ENCODE results near the gene MRPL52. TPM values are rescaled to one million over a fixed set of nuclear protein-coding genes. Genes with fewer than 3 reads are reported as not detected.

MRPL52 gene
- polyA plus RNA-seq, 3 donors, result 32.3 to 164 (median 130) TPM

DNA sequence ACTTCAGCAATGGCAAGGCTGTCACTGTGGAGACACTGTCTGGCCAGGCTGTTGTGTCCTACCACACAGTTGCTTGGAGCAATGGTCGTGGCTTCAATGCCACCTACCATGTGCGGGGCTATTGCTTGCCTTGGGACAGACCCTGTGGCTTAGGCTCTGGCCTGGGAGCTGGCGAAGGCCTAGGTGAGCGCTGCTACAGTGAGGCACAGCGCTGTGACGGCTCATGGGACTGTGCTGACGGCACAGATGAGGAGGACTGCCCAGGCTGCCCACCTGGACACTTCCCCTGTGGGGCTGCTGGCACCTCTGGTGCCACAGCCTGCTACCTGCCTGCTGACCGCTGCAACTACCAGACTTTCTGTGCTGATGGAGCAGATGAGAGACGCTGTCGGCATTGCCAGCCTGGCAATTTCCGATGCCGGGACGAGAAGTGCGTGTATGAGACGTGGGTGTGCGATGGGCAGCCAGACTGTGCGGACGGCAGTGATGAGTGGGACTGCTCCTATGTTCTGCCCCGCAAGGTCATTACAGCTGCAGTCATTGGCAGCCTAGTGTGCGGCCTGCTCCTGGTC, 46.1 kb downstream of the MRPL52 start:
- Histone ChIP-seq H3K9ac (ENCODE audit: insufficient read depth, low read length, poor library complexity, severe bottlenecking) (no peak overlapping the region), H2AFZ (ENCODE audit: insufficient read depth, low read depth, low read length, poor library complexity, severe bottlenecking) (no peak overlapping the region), H3K36me3 (replicated peaks in 1 of 2; ENCODE audit: control insufficient read depth in 1 of 2, insufficient read depth in 2 of 2, low read length in 2 of 2) (peaks cover 57 to 67% of the 10 kb centered on the region in 2 donors), H3K79me2 (ENCODE audit: insufficient read depth, low read length) (peaks cover 23% of the 10 kb centered on the region), H3K4me1 (ENCODE audit: control insufficient read depth in 1 of 2, insufficient read depth in 2 of 2, low read length in 2 of 2) (peaks cover 14 to 24% of the 10 kb centered on the region in 2 donors), H3K4me2 (replicated peaks; ENCODE audit: extremely low read depth, low read length, poor library complexity, severe bottlenecking) (no peak overlapping the region), H3K4me3 (replicated peaks in 1 of 3; ENCODE audit: low read depth in 2 of 3, low read length in 3 of 3) (no peak overlapping the region), H3K27me3 (ENCODE audit: control insufficient read depth in 2 of 2, insufficient read depth in 2 of 2, low read length in 2 of 2) (no peaks in the 10 kb centered on the region), H3K9me3 (replicated peaks in 1 of 2; ENCODE audit: control insufficient read depth in 1 of 2, insufficient read depth in 1 of 2, low read length in 2 of 2) (no peaks in the 10 kb centered on the region), H4K20me1 (ENCODE audit: insufficient read depth, low read length) (peaks cover 44% of the 10 kb centered on the region), H3K27ac (ENCODE audit: low read depth in 1 of 2, low read length in 2 of 2) (no peak overlapping the region)
- TF ChIP-seq, protein P1, sequence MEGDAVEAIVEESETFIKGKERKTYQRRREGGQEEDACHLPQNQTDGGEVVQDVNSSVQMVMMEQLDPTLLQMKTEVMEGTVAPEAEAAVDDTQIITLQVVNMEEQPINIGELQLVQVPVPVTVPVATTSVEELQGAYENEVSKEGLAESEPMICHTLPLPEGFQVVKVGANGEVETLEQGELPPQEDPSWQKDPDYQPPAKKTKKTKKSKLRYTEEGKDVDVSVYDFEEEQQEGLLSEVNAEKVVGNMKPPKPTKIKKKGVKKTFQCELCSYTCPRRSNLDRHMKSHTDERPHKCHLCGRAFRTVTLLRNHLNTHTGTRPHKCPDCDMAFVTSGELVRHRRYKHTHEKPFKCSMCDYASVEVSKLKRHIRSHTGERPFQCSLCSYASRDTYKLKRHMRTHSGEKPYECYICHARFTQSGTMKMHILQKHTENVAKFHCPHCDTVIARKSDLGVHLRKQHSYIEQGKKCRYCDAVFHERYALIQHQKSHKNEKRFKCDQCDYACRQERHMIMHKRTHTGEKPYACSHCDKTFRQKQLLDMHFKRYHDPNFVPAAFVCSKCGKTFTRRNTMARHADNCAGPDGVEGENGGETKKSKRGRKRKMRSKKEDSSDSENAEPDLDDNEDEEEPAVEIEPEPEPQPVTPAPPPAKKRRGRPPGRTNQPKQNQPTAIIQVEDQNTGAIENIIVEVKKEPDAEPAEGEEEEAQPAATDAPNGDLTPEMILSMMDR (IDR thresholded peaks at IDR 0.05), result no peak
- Mint-ChIP-seq H3K4me3 (no peak overlapping the region), H3K36me3 (peaks cover 58 to 67% of the 10 kb centered on the region in 2 donors), H3K27me3 (ENCODE audit: low read depth in 3 of 3) (peaks cover 0 to 4% (median 0%) of the 10 kb centered on the region in 3 donors), H3K27ac (no peak overlapping the region), H3K4me1 (peaks cover 31% of the 10 kb centered on the region), H3K9me3 (peaks cover 0 to 2% (median 0%) of the 10 kb centered on the region in 7 donors)
- DNase-seq, result no peak
- WGBS (ENCODE audit: insufficient coverage), result 98% methylated on average over 20 of the region's 20 CpGs
- intact Hi-C loops (cut with micrococcal nuclease), result no loop called here

DNA sequence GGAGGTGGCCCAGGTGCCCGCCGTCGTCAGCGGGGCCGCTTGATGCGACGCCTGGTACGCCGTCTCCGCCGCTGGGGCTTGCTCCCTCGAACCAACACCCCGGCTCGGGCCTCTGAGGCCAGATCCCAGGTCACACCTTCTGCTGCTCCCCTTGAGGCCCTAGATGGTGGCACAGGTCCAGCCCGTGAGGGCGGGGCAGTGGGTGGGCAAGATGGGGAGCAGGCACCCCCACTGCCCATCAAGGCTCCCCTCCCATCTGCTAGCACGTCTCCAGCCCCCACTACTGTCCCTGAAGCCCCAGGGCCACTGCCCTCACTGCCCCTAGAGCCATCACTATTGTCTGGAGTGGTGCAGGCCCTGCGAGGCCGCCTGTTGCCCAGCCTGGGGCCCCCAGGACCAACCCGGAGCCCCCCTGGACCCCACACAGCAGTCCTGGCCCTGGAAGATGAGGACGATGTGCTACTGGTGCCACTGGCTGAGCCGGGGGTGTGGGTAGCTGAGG, 47.4 kb downstream of the MRPL52 start:
- H3K27ac Mint-ChIP-seq, result no peak overlapping the region
- peaks cover 8 to 16% of the 10 kb centered on the region in 2 donors for H3K4me1 ChIP-seq (ENCODE audit: control insufficient read depth in 1 of 2, insufficient read depth in 2 of 2, low read length in 2 of 2)

More for the DNA sequence above, 47.4 kb downstream of the MRPL52 start:
- Histone ChIP-seq H3K4me2 (replicated peaks; ENCODE audit: extremely low read depth, low read length, poor library complexity, severe bottlenecking) (no peak overlapping the region), H3K9ac (ENCODE audit: insufficient read depth, low read length, poor library complexity, severe bottlenecking) (no peak overlapping the region), H3K4me3 (replicated peaks in 1 of 3; ENCODE audit: low read depth in 2 of 3, low read length in 3 of 3) (no peak overlapping the region), H3K27me3 (ENCODE audit: control insufficient read depth in 2 of 2, insufficient read depth in 2 of 2, low read length in 2 of 2) (peaks cover 0 to 2% of the 10 kb centered on the region in 2 donors), H3K27ac (ENCODE audit: low read depth in 1 of 2, low read length in 2 of 2) (no peak overlapping the region), H4K20me1 (ENCODE audit: insufficient read depth, low read length) (peaks cover 44% of the 10 kb centered on the region), H2AFZ (ENCODE audit: insufficient read depth, low read depth, low read length, poor library complexity, severe bottlenecking) (no peak overlapping the region), H3K79me2 (ENCODE audit: insufficient read depth, low read length) (peaks cover 18% of the 10 kb centered on the region), H3K9me3 (replicated peaks in 1 of 2; ENCODE audit: control insufficient read depth in 1 of 2, insufficient read depth in 1 of 2, low read length in 2 of 2) (no peaks in the 10 kb centered on the region), H3K36me3 (replicated peaks in 1 of 2; ENCODE audit: control insufficient read depth in 1 of 2, insufficient read depth in 2 of 2, low read length in 2 of 2) (peaks cover 57 to 67% of the 10 kb centered on the region in 2 donors)
- Mint-ChIP-seq H3K36me3 (peaks cover 58 to 67% of the 10 kb centered on the region in 2 donors), H3K27me3 (ENCODE audit: low read depth in 3 of 3) (peaks cover 3 to 6% (median 5%) of the 10 kb centered on the region in 3 donors), H3K4me3 (no peak overlapping the region), H3K4me1 (peaks cover 28% of the 10 kb centered on the region), H3K9me3 (peaks cover 0 to 4% (median 0%) of the 10 kb centered on the region in 7 donors)
- no peak for DNase-seq
- intact Hi-C loops (cut with micrococcal nuclease), result no loop called here
- WGBS (ENCODE audit: insufficient coverage), result 98% methylated on average over 21 of the region's 22 CpGs
- TF ChIP-seq, protein P1 (IDR thresholded peaks at IDR 0.05), result no peak

Data from CD14-positive monocyte (primary cell).